ENCODE results near the gene ATP2A3. TPM values are rescaled to one million over a fixed set of nuclear protein-coding genes. Genes with fewer than 3 reads are reported as not detected.

The ATP2A3 gene
- total RNA-seq, 1 experiment from 2014 or later: 3.3 TPM

GRCh38 chr17:3905017-3905520 lies 59.2 kb downstream of the ATP2A3 start:
- DNase-seq (no peak), ATAC-seq (no peak)
- TF ChIP-seq EZH2phosphoT487 (IDR thresholded peaks at IDR 0.05; ENCODE audit: borderline replicate concordance, low read length) (no peak), EZH2 (IDR thresholded peaks at IDR 0.05; ENCODE audit: low read length, unreplicated experiment) (no peak)
- TF ChIP-seq, protein P1, sequence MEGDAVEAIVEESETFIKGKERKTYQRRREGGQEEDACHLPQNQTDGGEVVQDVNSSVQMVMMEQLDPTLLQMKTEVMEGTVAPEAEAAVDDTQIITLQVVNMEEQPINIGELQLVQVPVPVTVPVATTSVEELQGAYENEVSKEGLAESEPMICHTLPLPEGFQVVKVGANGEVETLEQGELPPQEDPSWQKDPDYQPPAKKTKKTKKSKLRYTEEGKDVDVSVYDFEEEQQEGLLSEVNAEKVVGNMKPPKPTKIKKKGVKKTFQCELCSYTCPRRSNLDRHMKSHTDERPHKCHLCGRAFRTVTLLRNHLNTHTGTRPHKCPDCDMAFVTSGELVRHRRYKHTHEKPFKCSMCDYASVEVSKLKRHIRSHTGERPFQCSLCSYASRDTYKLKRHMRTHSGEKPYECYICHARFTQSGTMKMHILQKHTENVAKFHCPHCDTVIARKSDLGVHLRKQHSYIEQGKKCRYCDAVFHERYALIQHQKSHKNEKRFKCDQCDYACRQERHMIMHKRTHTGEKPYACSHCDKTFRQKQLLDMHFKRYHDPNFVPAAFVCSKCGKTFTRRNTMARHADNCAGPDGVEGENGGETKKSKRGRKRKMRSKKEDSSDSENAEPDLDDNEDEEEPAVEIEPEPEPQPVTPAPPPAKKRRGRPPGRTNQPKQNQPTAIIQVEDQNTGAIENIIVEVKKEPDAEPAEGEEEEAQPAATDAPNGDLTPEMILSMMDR (conservative IDR thresholded peaks at IDR 0.05; ENCODE audit: low read depth, low read length): no peak
- Histone ChIP-seq H3K4me2 (ENCODE audit: low read length) (no peak overlapping the region), H3K9me3 (ENCODE audit: low read length) (no peaks in the 10 kb centered on the region), H3K36me3 (ENCODE audit: low read depth, low read length) (no peaks in the 10 kb centered on the region), H4K20me1 (ENCODE audit: low read length) (no peaks in the 10 kb centered on the region), H3K4me3 (ENCODE audit: low read length) (no peak overlapping the region), H2AFZ (ENCODE audit: low read length) (no peak overlapping the region), H3K27ac (ENCODE audit: low read length) (no peak overlapping the region), H3K27me3 (ENCODE audit: low read length) (no peaks in the 10 kb centered on the region), H3K4me1 (ENCODE audit: insufficient read depth, low read length) (no peaks in the 10 kb centered on the region), H3K9me2 (replicated peaks; ENCODE audit: low read length) (no peaks in the 10 kb centered on the region), H3F3A (ENCODE audit: low read length, unreplicated experiment) (no peaks in the 10 kb centered on the region), H3K9ac (ENCODE audit: low read length) (no peak overlapping the region), H3K79me2 (ENCODE audit: low read length) (no peaks in the 10 kb centered on the region)
- intact Hi-C loops (cut with micrococcal nuclease): no loop called here
- CTCF ChIA-PET: no interaction called here
- POLR2A ChIA-PET (ENCODE audit: unreplicated experiment): no interaction called here
- no TSS peak for BruUV-seq (replicated peaks)

DNA sequence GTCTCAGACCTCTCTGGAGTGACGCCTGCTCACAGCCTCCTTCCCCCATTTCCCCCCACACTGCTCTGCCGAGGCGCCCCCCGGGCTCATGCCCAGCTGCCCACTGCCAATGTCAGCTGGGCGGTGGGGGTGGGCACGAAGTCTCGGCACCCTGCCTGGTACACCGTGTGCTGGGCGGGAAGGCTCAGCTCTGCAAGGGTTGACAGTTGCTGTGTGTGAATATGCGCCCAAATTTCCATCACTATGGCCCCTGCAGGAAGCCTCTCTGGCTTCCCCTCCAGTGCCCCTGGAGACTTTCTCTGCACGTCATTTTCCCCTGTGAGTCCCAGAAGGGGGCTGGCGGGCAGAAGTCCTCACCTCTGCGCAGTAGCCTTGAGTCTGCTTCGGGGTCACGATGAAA lies 59.7 kb downstream of the ATP2A3 start:
- Histone ChIP-seq H3K36me3 (ENCODE audit: low read depth, low read length) (no peaks in the 10 kb centered on the region), H4K20me1 (ENCODE audit: low read length) (no peaks in the 10 kb centered on the region), H3K9me3 (ENCODE audit: low read length) (no peaks in the 10 kb centered on the region), H3F3A (ENCODE audit: low read length, unreplicated experiment) (no peaks in the 10 kb centered on the region), H3K4me1 (ENCODE audit: insufficient read depth, low read length) (no peaks in the 10 kb centered on the region), H3K9ac (ENCODE audit: low read length) (no peak overlapping the region), H2AFZ (ENCODE audit: low read length) (no peak overlapping the region), H3K4me3 (ENCODE audit: low read length) (no peak overlapping the region), H3K79me2 (ENCODE audit: low read length) (no peaks in the 10 kb centered on the region), H3K27ac (ENCODE audit: low read length) (no peak overlapping the region), H3K9me2 (replicated peaks; ENCODE audit: low read length) (no peaks in the 10 kb centered on the region), H3K4me2 (ENCODE audit: low read length) (no peak overlapping the region), H3K27me3 (ENCODE audit: low read length) (no peaks in the 10 kb centered on the region)
- ChIA-PET POLR2A (ENCODE audit: unreplicated experiment) (no interaction called here), CTCF (no interaction called here)
- DNase-seq (no peak), ATAC-seq (no peak)
- TF ChIP-seq, protein P1 (conservative IDR thresholded peaks at IDR 0.05; ENCODE audit: low read depth, low read length): no peak
- TF ChIP-seq EZH2phosphoT487 (IDR thresholded peaks at IDR 0.05; ENCODE audit: borderline replicate concordance, low read length) (no peak), EZH2 (IDR thresholded peaks at IDR 0.05; ENCODE audit: low read length, unreplicated experiment) (no peak)
- BruUV-seq (replicated peaks): no TSS peak
- intact Hi-C loops (cut with micrococcal nuclease): no loop called here

DNA sequence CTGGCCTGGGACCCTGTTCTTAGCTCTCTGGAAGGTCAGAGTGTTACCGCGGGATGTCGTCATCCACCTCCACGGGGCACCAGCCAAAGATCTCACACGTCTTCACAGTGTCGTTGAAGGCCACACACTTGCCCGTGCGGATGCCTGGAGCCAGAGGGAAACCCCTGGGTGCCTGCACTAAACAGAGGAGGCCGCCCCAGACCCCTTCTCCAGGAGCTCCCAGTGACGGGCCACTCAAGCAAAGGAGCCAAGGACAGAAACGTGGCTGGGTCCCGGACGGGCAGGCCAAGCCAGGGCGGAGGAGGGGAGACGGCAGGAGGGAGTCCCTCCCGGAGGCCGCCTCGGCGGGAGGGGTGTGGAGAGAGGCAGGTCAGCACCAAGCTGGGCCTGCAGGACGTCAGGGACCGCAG lies 60.4 kb downstream of the ATP2A3 start:
- Histone ChIP-seq H3K9me3 (ENCODE audit: low read length) (no peaks in the 10 kb centered on the region), H3K4me1 (ENCODE audit: insufficient read depth, low read length) (no peaks in the 10 kb centered on the region), H4K20me1 (ENCODE audit: low read length) (no peaks in the 10 kb centered on the region), H3F3A (ENCODE audit: low read length, unreplicated experiment) (no peaks in the 10 kb centered on the region), H3K27ac (ENCODE audit: low read length) (no peak overlapping the region), H3K9me2 (replicated peaks; ENCODE audit: low read length) (no peaks in the 10 kb centered on the region), H2AFZ (ENCODE audit: low read length) (no peak overlapping the region), H3K79me2 (ENCODE audit: low read length) (no peaks in the 10 kb centered on the region), H3K9ac (ENCODE audit: low read length) (no peak overlapping the region), H3K36me3 (ENCODE audit: low read depth, low read length) (no peaks in the 10 kb centered on the region), H3K4me2 (ENCODE audit: low read length) (no peak overlapping the region), H3K4me3 (ENCODE audit: low read length) (no peak overlapping the region), H3K27me3 (ENCODE audit: low read length) (no peaks in the 10 kb centered on the region)
- POLR2A ChIA-PET (ENCODE audit: unreplicated experiment): interaction anchor here (0.6 kb wide), 1 partner anchor 188 kb away, joined by 3 read pairs; no protein-coding TSS in a partner anchor
- CTCF ChIA-PET: no interaction called here
- TF ChIP-seq, protein P1 (conservative IDR thresholded peaks at IDR 0.05; ENCODE audit: low read depth, low read length): no peak
- TF ChIP-seq EZH2phosphoT487 (IDR thresholded peaks at IDR 0.05; ENCODE audit: borderline replicate concordance, low read length) (no peak), EZH2 (IDR thresholded peaks at IDR 0.05; ENCODE audit: low read length, unreplicated experiment) (no peak)
- intact Hi-C loops (cut with micrococcal nuclease): no loop called here
- BruUV-seq (replicated peaks): no TSS peak
- DNase-seq (no peak), ATAC-seq (no peak)
